LNCaP clone FGC (cell line): ENCODE data around the gene MACROD2.

Experiments used
- DNase-seq: peaks from one replicate; pipeline ENCODE4 v3.0.0-alpha.2; 2011; ENCODE audit warnings: low read depth
- H3K4me3 ChIP-seq: 2 replicates; pipeline ENCODE4 v1.5.1; 2011; ENCODE audit warnings: mild to moderate bottlenecking, low read depth, low read length, control low read depth
- TF ChIP-seq, protein P1 (sequence below): IDR thresholded peaks from 2 replicates; pipeline ENCODE4 v1.5.1; 2012; ENCODE audit warnings: mild to moderate bottlenecking; ENCODE audit not compliant: control insufficient read depth, insufficient read depth; ENCODE audit errors: extremely low read depth

Gene MACROD2

DNA sequence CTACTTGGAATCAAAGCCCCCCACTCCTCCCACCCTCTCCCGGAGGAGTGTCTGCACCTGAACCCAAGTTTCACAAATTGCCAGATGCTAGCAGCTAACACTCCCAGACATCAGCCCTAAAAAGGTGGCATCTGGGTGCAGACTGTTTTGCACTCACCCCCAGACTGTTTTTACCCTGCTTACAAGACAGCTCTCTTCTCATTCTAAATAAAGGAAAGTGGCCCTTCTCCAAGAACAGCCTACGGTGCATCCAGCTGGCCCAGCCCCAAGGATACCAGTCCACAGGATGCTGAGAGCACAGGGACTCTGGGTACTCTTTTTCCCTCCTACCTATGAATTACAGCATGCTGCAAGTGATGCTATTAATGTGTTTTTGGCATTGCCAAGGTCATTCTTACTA lies 1184.1 kb downstream of the MACROD2 start:
- TF ChIP-seq, protein P1, sequence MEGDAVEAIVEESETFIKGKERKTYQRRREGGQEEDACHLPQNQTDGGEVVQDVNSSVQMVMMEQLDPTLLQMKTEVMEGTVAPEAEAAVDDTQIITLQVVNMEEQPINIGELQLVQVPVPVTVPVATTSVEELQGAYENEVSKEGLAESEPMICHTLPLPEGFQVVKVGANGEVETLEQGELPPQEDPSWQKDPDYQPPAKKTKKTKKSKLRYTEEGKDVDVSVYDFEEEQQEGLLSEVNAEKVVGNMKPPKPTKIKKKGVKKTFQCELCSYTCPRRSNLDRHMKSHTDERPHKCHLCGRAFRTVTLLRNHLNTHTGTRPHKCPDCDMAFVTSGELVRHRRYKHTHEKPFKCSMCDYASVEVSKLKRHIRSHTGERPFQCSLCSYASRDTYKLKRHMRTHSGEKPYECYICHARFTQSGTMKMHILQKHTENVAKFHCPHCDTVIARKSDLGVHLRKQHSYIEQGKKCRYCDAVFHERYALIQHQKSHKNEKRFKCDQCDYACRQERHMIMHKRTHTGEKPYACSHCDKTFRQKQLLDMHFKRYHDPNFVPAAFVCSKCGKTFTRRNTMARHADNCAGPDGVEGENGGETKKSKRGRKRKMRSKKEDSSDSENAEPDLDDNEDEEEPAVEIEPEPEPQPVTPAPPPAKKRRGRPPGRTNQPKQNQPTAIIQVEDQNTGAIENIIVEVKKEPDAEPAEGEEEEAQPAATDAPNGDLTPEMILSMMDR, result no peak
- no peak for DNase-seq
- no peak overlapping the region for H3K4me3 ChIP-seq

- no peak overlapping the region for H3K4me3 ChIP-seq
- no peak for DNase-seq
- TF ChIP-seq, protein P1, result no peak
These were observed 1184.5 kb downstream of the MACROD2 start for GRCh38 chr20:15179781-15180180.

- no peak for DNase-seq
- TF ChIP-seq, protein P1, result no peak
- H3K4me3 ChIP-seq, result no peak overlapping the region
These were observed 1190.0 kb downstream of the MACROD2 start for GRCh38 chr20:15185322-15185721.

DNA sequence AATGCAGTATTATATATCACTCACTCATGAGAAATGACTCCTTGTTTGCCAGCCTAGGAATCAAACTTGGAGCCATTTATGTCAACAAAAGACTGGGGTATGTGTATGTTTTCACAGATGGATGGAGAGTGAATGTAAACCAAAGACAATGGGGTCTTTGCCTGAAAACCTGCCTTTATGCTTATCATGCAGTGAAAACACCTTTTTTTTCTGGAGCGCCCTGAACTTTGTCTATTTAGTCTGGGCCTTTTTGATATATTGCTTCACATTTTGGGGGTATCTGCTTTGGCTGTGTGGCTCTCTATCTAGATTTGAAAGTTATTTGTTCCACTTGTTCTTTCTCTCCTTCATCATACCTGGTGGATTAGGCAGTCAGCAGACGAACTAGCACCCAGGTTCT lies 1190.6 kb downstream of the MACROD2 start:
- no peak for DNase-seq
- TF ChIP-seq, protein P1, result no peak

GRCh38 chr20:15187612-15188011 lies 1192.3 kb downstream of the MACROD2 start:
- TF ChIP-seq, protein P1, result no peak
- DNase-seq, result no peak
- no peak overlapping the region for H3K4me3 ChIP-seq

More for the DNA sequence above, 1190.6 kb downstream of the MACROD2 start:
- no peak overlapping the region for H3K4me3 ChIP-seq

DNA sequence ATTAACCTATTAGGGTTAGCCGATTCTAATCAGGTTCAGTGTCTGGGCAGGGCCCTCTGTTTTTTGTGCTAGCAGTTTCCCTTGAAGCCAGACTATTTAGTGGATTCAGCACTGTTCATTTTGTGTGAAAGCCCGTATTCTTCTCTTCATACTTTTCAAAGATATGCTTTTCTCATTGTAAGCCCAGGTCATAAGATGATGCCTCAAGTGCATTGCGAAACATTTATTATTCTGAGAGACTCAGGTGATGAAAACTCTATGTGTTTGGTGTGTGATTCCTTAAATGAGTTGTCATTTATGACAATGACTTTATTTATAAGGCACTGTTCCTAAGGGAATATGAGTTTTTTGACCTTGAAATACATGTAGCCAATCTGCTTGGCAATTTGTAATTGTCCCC lies 1193.1 kb downstream of the MACROD2 start:
- H3K4me3 ChIP-seq, result no peak overlapping the region
- DNase-seq, result no peak
- TF ChIP-seq, protein P1, result no peak

- DNase-seq, result no peak
- TF ChIP-seq, protein P1, result no peak
- H3K4me3 ChIP-seq, result no peak overlapping the region
These were observed 1195.9 kb downstream of the MACROD2 start for GRCh38 chr20:15191082-15191723.
